Psoas muscle (tissue), 8 donors: Measurements from ENCODE around the gene HSF2BP. TPM values are rescaled to one million over a fixed set of nuclear protein-coding genes. Genes with fewer than 3 reads are reported as not detected.
"Not testable (repeated sequence)": the region's sequence is repeated elsewhere in the genome, so short reads cannot be mapped to it uniquely, and the experiment has no call there.

ENCODE experiments used
- ATAC-seq, 4 donors: fragments of 200-7000 bp; cut with Tn5 transposase; one replicate each; pipeline ENCODE4 v1.9.1; 2020; ENCODE audit warnings: moderate library complexity in 3 of 4, mild to moderate bottlenecking in 2 of 4
- DNase-seq, 2 donors: peaks; one replicate each; pipeline ENCODE4 v3.0.0-alpha.2; 2020
- H3K27ac ChIP-seq: fragments of 200-600 bp; one replicate; pipeline ENCODE4 v1.8.0; 2022
- H3K27me3 ChIP-seq, 3 donors: fragments of 200-600 bp in 1 of 3; one replicate each; pipeline versions ENCODE4 v1.6.1 to v1.8.0; 2013 to 2022; ENCODE audit warnings: low read length in 2 of 3, mild to moderate bottlenecking in 2 of 3, moderate library complexity in 1 of 3; ENCODE audit not compliant: insufficient read depth in 3 of 3
- H3K36me3 ChIP-seq, 2 donors: fragments of 200-600 bp in 1 of 2; one replicate each; pipeline versions ENCODE4 v1.6.1 to v1.8.0; 2013 to 2022; ENCODE audit warnings: low read depth in 1 of 2, mild to moderate bottlenecking in 1 of 2, moderate library complexity in 1 of 2; ENCODE audit not compliant: insufficient read depth in 1 of 2
- H3K4me1 ChIP-seq: fragments of 200-600 bp; one replicate; pipeline ENCODE4 v1.8.0; 2022
- H3K4me3 ChIP-seq: fragments of 200-600 bp; one replicate; pipeline ENCODE4 v1.8.0; 2022; ENCODE audit warnings: mild to moderate bottlenecking
- H3K9me3 ChIP-seq: fragments of 200-600 bp; one replicate; pipeline ENCODE4 v1.8.0; 2022
- CTCF ChIP-seq: fragments of 200-600 bp; IDR thresholded peaks from one replicate; pipeline ENCODE4 v1.8.0; 2022; ENCODE audit warnings: antibody characterized with exemption
- WGBS, 3 donors: extraction: QIAGEN DNeasy Blood & Tissue Kit; methylation state at CpG; one replicate each; pipeline versions ENCODE4 v1.1.6 to v1.1.7; 2013; 5-methylcytosine and 5-hydroxymethylcytosine counted together
- intact Hi-C, 2 donors: fragments of 100-400 bp; cut with DNase I; formaldehyde crosslinking; loops; one replicate each; pipeline versions ENCODE4 v1.11.0 to v1.14.2; 2022
- polyA plus RNA-seq, 3 donors: library from polyadenylated mRNA; stranded (reverse); fragments of 200-250 nt; gene quantifications; one replicate each; pipeline ENCODE4 v1.2.3, GENCODE V29; 2013
- total RNA-seq, 4 donors: library from RNA; stranded (reverse); fragmentation: NEBNext Ultra II Directional in 2 of 4; extraction: Animal tissue kit (Norgen Biotek cat#: 25700) in 2 of 4; gene quantifications; one replicate each; pipeline versions ENCODE4 v1.2.1 to v1.2.4, GENCODE V29; 2021 to 2023
- donor health status: healthy with polysubstance abuse.
- donor health status: DM: no; HTN: no; CAD: no; lungs with moderate emphysema.
- donor health status: Bipolar disorder and iron deficiency.
- donor health status: healthy.
- donor health status: DM: yes; HTN: yes; CAD: no.
- donor health status: DM: no; HTN: no; CAD: no.
- donor health status: DM: no; HTN: no; CAD: no.
- donor health status: DM: yes; HTN: yes; CAD: no.

The HSF2BP gene
- total and polyA plus RNA-seq, 7 donors: 0.16 to 1.7 (median 0.28) TPM; not detected in 1

GRCh38 chr21:43573921-43574320, 85.4 kb downstream of the HSF2BP start:
- intact Hi-C loops: no loop called here
- 96 to 98% (median 98%) methylated on average over 7 of the region's 7 CpGs for WGBS, 3 donors
- Histone ChIP-seq H3K27ac (no peak overlapping the region), H3K9me3 (no peaks in the 10 kb centered on the region), H3K4me3 (no peak overlapping the region), H3K27me3 (no peaks in the 10 kb centered on the region), H3K36me3 (no peaks in the 10 kb centered on the region), H3K4me1 (no peaks in the 10 kb centered on the region)
- DNase-seq: no peak
- TF ChIP-seq CTCF: no peak
- ATAC-seq: no peak

GRCh38 chr21:43572446-43572845, 86.8 kb downstream of the HSF2BP start:
- intact Hi-C loops: no loop called here
- H3K4me3 ChIP-seq: no peak overlapping the region
- no peaks in the 10 kb centered on the region for H3K27me3 ChIP-seq
- no peak for TF ChIP-seq CTCF
- H3K27ac ChIP-seq: no peak overlapping the region
- ATAC-seq (peak in 2 of 4 donors; percentile 32 to 34), DNase-seq (no peak)
- WGBS, 3 donors: 41 to 51% (median 47%) methylated on average over 5 of the region's 5 CpGs
- H3K4me1 ChIP-seq: no peaks in the 10 kb centered on the region
- no peaks in the 10 kb centered on the region for H3K36me3 ChIP-seq
- no peaks in the 10 kb centered on the region for H3K9me3 ChIP-seq

DNA sequence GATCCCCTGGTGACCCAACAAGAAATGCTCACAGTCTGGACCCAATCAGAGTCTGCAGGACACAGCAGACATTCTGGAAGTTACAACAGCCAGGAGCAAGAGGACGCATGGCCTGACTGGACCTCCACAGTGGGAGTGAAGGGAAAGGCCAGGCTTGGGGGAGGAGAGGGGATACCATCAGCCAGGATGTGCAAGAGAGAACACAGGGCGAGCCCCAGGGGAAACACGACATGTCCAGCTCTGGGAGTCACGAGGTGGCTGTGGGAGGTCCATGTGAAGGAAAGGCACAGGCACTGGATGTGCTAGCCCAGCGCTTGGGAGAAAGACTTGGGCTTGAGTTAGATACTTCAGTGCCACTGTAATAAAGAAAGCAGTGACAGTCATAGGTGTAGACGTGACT, 87.3 kb downstream of the HSF2BP start:
- intact Hi-C loops: no loop called here
- 68 to 75% (median 73%) methylated on average over 6 of the region's 6 CpGs for WGBS, 3 donors
- DNase-seq (peak in 1 of 2 donors; percentile 71), ATAC-seq (peak in 3 of 4 donors; percentile 36 to 42 (median 40))
- Histone ChIP-seq H3K4me3 (no peak overlapping the region), H3K27me3 (no peaks in the 10 kb centered on the region), H3K36me3 (no peaks in the 10 kb centered on the region), H3K4me1 (no peaks in the 10 kb centered on the region), H3K27ac (no peak overlapping the region), H3K9me3 (no peaks in the 10 kb centered on the region)
- no peak for TF ChIP-seq CTCF

- no CpG with 5 or more reads among the region's 3 CpGs for WGBS, 3 donors
- H3K4me3 ChIP-seq, DNase-seq, H3K4me1 ChIP-seq, H3K27me3 ChIP-seq, ATAC-seq, H3K27ac ChIP-seq, intact Hi-C loops, H3K9me3 ChIP-seq, H3K36me3 ChIP-seq: not testable (repeated sequence)
Measured at GRCh38 chr21:43570195-43570594, 89.1 kb downstream of the HSF2BP start.

- DNase-seq, H3K4me1 ChIP-seq, H3K4me3 ChIP-seq, H3K9me3 ChIP-seq, H3K27ac ChIP-seq, ATAC-seq, H3K27me3 ChIP-seq, H3K36me3 ChIP-seq, intact Hi-C loops: not testable (repeated sequence)
- no CpG with 5 or more reads among the region's 5 CpGs for WGBS, 3 donors
Measured at GRCh38 chr21:43562451-43562850, 96.8 kb downstream of the HSF2BP start.

- H3K36me3 ChIP-seq, H3K4me3 ChIP-seq, H3K9me3 ChIP-seq, DNase-seq, H3K27me3 ChIP-seq, ATAC-seq, H3K27ac ChIP-seq, intact Hi-C loops, H3K4me1 ChIP-seq: not testable (repeated sequence)
- no CpG with 5 or more reads among the region's 2 CpGs for WGBS, 3 donors
Measured at GRCh38 chr21:43540561-43540960, 118.7 kb downstream of the HSF2BP start.

- WGBS, 3 donors: no CpG with 5 or more reads among the region's 8 CpGs
- DNase-seq, H3K27ac ChIP-seq, H3K9me3 ChIP-seq, intact Hi-C loops, H3K4me3 ChIP-seq, H3K27me3 ChIP-seq, H3K36me3 ChIP-seq, H3K4me1 ChIP-seq, ATAC-seq: not testable (repeated sequence)
Measured at GRCh38 chr21:43522495-43523131, 136.7 kb downstream of the HSF2BP start.

DNA sequence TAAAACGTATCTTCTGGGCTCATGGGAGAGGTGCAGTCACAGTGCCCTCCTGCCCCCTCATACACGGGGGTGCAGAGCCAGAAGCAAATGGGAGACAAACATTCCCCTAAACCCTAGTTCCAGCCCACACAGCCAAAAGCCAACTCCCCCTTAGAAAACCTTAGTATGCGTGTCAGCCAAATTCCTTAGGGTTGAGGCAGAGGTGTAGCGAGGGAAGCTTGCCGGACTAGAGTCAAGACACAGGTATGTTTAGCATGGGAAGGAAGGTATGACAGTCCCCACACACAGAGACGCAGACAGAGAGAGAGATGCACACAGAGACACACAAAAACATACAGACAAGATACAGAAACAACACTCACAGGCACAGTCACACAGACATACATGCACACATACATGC, 141.6 kb downstream of the HSF2BP start:
- H3K4me1 ChIP-seq, H3K4me3 ChIP-seq, H3K36me3 ChIP-seq, DNase-seq, intact Hi-C loops, H3K9me3 ChIP-seq, H3K27me3 ChIP-seq, H3K27ac ChIP-seq, ATAC-seq: not testable (repeated sequence)
- WGBS, 3 donors: no CpG with 5 or more reads among the region's 6 CpGs
